ENCODE results near the gene EPHA3. TPM values are rescaled to one million over a fixed set of nuclear protein-coding genes. Genes with fewer than 3 reads are reported as not detected.
"Not testable (repeated sequence)": the region's sequence is repeated elsewhere in the genome, so short reads cannot be mapped to it uniquely, and the experiment has no call there.

The EPHA3 gene
- total RNA-seq, 1 donor from 2014 or later, result 5.0 TPM

- no peaks in the 10 kb centered on the region for H3K79me2 ChIP-seq (ENCODE audit: insufficient read depth, low read length)
- no peak overlapping the region for H2AFZ ChIP-seq (ENCODE audit: low read depth, low read length)
- Mint-ChIP-seq H3K4me3 (ENCODE audit: unreplicated experiment) (no peak overlapping the region), H3K27ac (ENCODE audit: unreplicated experiment) (no peak overlapping the region), H3K9me3 (ENCODE audit: unreplicated experiment) (no peaks in the 10 kb centered on the region), H3K4me1 (ENCODE audit: low read depth, unreplicated experiment) (no peaks in the 10 kb centered on the region), H3K27me3 (ENCODE audit: low read depth, unreplicated experiment) (no peaks in the 10 kb centered on the region), H3K36me3 (ENCODE audit: low read depth, unreplicated experiment) (no peaks in the 10 kb centered on the region)
- H4K20me1 ChIP-seq (ENCODE audit: insufficient read depth, low read length), result no peaks in the 10 kb centered on the region
- no peak overlapping the region for H3K4me2 ChIP-seq (ENCODE audit: low read length)
- H3K27ac ChIP-seq (ENCODE audit: low read depth, low read length), result no peak overlapping the region
- H3K9ac ChIP-seq (ENCODE audit: low read length), result no peak overlapping the region
- no peak overlapping the region for H3K4me3 ChIP-seq (ENCODE audit: insufficient read depth, low read depth, low read length)
- H3K9me3 ChIP-seq (ENCODE audit: insufficient read depth, low read depth, low read length), result no peaks in the 10 kb centered on the region
- H3K4me1 ChIP-seq (ENCODE audit: insufficient read depth, low read length), result no peaks in the 10 kb centered on the region
- DNase-seq (ENCODE audit: low read depth) (no peak), FAIRE-seq (no peak)
- no peaks in the 10 kb centered on the region for H3K36me3 ChIP-seq (ENCODE audit: insufficient read depth, low read length)
- TF ChIP-seq CTCF (IDR thresholded peaks at IDR 0.05; ENCODE audit: insufficient read depth, low read depth, low read length), result no peak
- no peak for TF ChIP-seq EZH2 (IDR thresholded peaks at IDR 0.05; ENCODE audit: insufficient read depth, low read length)
- no peaks in the 10 kb centered on the region for H3K27me3 ChIP-seq (ENCODE audit: insufficient read depth, low read length)
Observed at GRCh38 chr3:89344076-89344475, 236.7 kb downstream of the EPHA3 start.

- not testable (repeated sequence) for H3K36me3 ChIP-seq (ENCODE audit: insufficient read depth, low read length); H3K36me3 Mint-ChIP-seq (ENCODE audit: low read depth, unreplicated experiment); H3K4me1 ChIP-seq (ENCODE audit: insufficient read depth, low read length); H3K9ac ChIP-seq (ENCODE audit: low read length); H4K20me1 ChIP-seq (ENCODE audit: insufficient read depth, low read length); H3K27ac ChIP-seq (ENCODE audit: low read depth, low read length); H3K4me2 ChIP-seq (ENCODE audit: low read length); H3K4me1 Mint-ChIP-seq (ENCODE audit: low read depth, unreplicated experiment); H3K27me3 Mint-ChIP-seq (ENCODE audit: low read depth, unreplicated experiment); H3K79me2 ChIP-seq (ENCODE audit: insufficient read depth, low read length); H3K4me3 Mint-ChIP-seq (ENCODE audit: unreplicated experiment); H3K27me3 ChIP-seq (ENCODE audit: insufficient read depth, low read length); H2AFZ ChIP-seq (ENCODE audit: low read depth, low read length); H3K4me3 ChIP-seq (ENCODE audit: insufficient read depth, low read depth, low read length); H3K9me3 Mint-ChIP-seq (ENCODE audit: unreplicated experiment); FAIRE-seq; DNase-seq (ENCODE audit: low read depth); H3K27ac Mint-ChIP-seq (ENCODE audit: unreplicated experiment); H3K9me3 ChIP-seq (ENCODE audit: insufficient read depth, low read depth, low read length)
Observed at GRCh38 chr3:89350935-89351334, 243.5 kb downstream of the EPHA3 start.

- Histone ChIP-seq H2AFZ (ENCODE audit: low read depth, low read length) (no peak overlapping the region), H4K20me1 (ENCODE audit: insufficient read depth, low read length) (no peaks in the 10 kb centered on the region), H3K4me3 (ENCODE audit: insufficient read depth, low read depth, low read length) (no peak overlapping the region), H3K4me1 (ENCODE audit: insufficient read depth, low read length) (no peaks in the 10 kb centered on the region), H3K9me3 (ENCODE audit: insufficient read depth, low read depth, low read length) (no peaks in the 10 kb centered on the region), H3K9ac (ENCODE audit: low read length) (no peak overlapping the region), H3K4me2 (ENCODE audit: low read length) (no peak overlapping the region), H3K27me3 (ENCODE audit: insufficient read depth, low read length) (no peaks in the 10 kb centered on the region), H3K36me3 (ENCODE audit: insufficient read depth, low read length) (no peaks in the 10 kb centered on the region), H3K79me2 (ENCODE audit: insufficient read depth, low read length) (no peaks in the 10 kb centered on the region), H3K27ac (ENCODE audit: low read depth, low read length) (no peak overlapping the region)
- Mint-ChIP-seq H3K27me3 (ENCODE audit: low read depth, unreplicated experiment) (no peaks in the 10 kb centered on the region), H3K9me3 (ENCODE audit: unreplicated experiment) (no peaks in the 10 kb centered on the region), H3K36me3 (ENCODE audit: low read depth, unreplicated experiment) (no peaks in the 10 kb centered on the region), H3K4me3 (ENCODE audit: unreplicated experiment) (no peak overlapping the region), H3K4me1 (ENCODE audit: low read depth, unreplicated experiment) (no peaks in the 10 kb centered on the region), H3K27ac (ENCODE audit: unreplicated experiment) (no peak overlapping the region)
- DNase-seq (ENCODE audit: low read depth) (peak; percentile 35), FAIRE-seq (no peak)
- TF ChIP-seq EZH2 (IDR thresholded peaks at IDR 0.05; ENCODE audit: insufficient read depth, low read length) (no peak), CTCF (IDR thresholded peaks at IDR 0.05; ENCODE audit: insufficient read depth, low read depth, low read length) (no peak)
Observed at GRCh38 chr3:89353465-89353864, 246.0 kb downstream of the EPHA3 start.

Data from astrocyte (in vitro differentiated cells and primary cell).